Heart left ventricle (tissue), 16 donors: ENCODE results near the gene MIPOL1. TPM values are rescaled to one million over a fixed set of nuclear protein-coding genes. Genes with fewer than 3 reads are reported as not detected.

ENCODE experiments used
- ATAC-seq, 4 donors: fragments of 200-7000 bp; cut with Tn5 transposase; one replicate each; pipeline ENCODE4 v1.9.1; 2020 to 2022; ENCODE audit warnings: moderate library complexity in 4 of 4, mild to moderate bottlenecking in 3 of 4, moderate number of reproducible peaks in 1 of 4
- DNase-seq, 5 donors: peaks; one replicate each; pipeline ENCODE4 v3.0.0-alpha.2; 2020
- H3K27ac ChIP-seq, 12 donors: fragments of 200-600 bp; sonication (generic) in 4 of 12; one replicate each; pipeline versions ENCODE4 v1.5.0 to v1.8.0; 2016 to 2022; ENCODE audit warnings: mild to moderate bottlenecking in 2 of 12
- H3K27me3 ChIP-seq, 9 donors: fragments of 200-600 bp; sonication (generic) in 2 of 9; one replicate each; pipeline versions ENCODE4 v1.5.1 to v1.8.0; 2016 to 2022; ENCODE audit warnings: mild to moderate bottlenecking in 3 of 9
- H3K36me3 ChIP-seq, 9 donors: fragments of 200-600 bp; sonication (generic) in 2 of 9; one replicate each; pipeline versions ENCODE4 v1.5.0 to v1.8.0; 2018 to 2022; ENCODE audit warnings: mild to moderate bottlenecking in 2 of 9
- H3K4me1 ChIP-seq, 12 donors: fragments of 200-600 bp; sonication (generic) in 4 of 12; one replicate each; pipeline versions ENCODE4 v1.5.0 to v1.8.0; 2016 to 2022; ENCODE audit warnings: mild to moderate bottlenecking in 3 of 12
- H3K4me3 ChIP-seq, 12 donors: fragments of 200-600 bp; sonication (generic) in 4 of 12; one replicate each; pipeline versions ENCODE4 v1.5.0 to v1.8.0; 2017 to 2022; ENCODE audit warnings: mild to moderate bottlenecking in 9 of 12, moderate library complexity in 4 of 12
- H3K9me3 ChIP-seq, 12 donors: fragments of 200-600 bp; sonication (generic) in 4 of 12; one replicate each; pipeline versions ENCODE4 v1.5.0 to v1.8.0; 2016 to 2022; ENCODE audit warnings: mild to moderate bottlenecking in 1 of 12
- POLR2A ChIP-seq, 2 donors: fragments of 450-650 bp; IDR thresholded peaks; one replicate each; pipeline ENCODE4 v1.6.1; 2017; ENCODE audit warnings: antibody characterized with exemption in 2 of 2, mild to moderate bottlenecking in 2 of 2, moderate library complexity in 2 of 2
- WGBS, 4 donors: extraction: QIAGEN DNeasy Blood & Tissue Kit in 2 of 4; methylation state at CpG; one replicate each; pipeline versions ENCODE4 v1.1.5 to v1.1.7; 2013 to 2018; 5-methylcytosine and 5-hydroxymethylcytosine counted together
- intact Hi-C, 10 donors: fragments of 100-400 bp; cut with DNase I; formaldehyde crosslinking; loops; one replicate each; pipeline versions ENCODE4 v1.11.1 to v1.14.2; 2022
- polyA plus RNA-seq, 2 donors: library from polyadenylated mRNA; stranded (reverse); fragments of 200-250 nt; gene quantifications; one replicate each; pipeline ENCODE4 v1.2.3, GENCODE V29; 2013
- total RNA-seq, 9 donors: library from RNA; depleted of rRNA in 2 of 9; stranded (reverse); fragments of >200 nt in 2 of 9; fragmentation: NEBNext Ultra II Directional in 3 of 9; extraction: Animal tissue kit (Norgen Biotek cat#: 25700) in 3 of 9; gene quantifications; one replicate each; pipeline versions ENCODE4 v1.1.0 to v1.2.4, GENCODE V29; 2016 to 2023
- TF ChIP-seq, protein P1 (sequence below), 12 donors: fragments of 200-600 bp; sonication (generic) in 4 of 12; IDR thresholded peaks; one replicate each; pipeline versions ENCODE4 v1.5.0 to v1.8.0; 2018 to 2022; ENCODE audit warnings: antibody characterized with exemption in 12 of 12, mild to moderate bottlenecking in 5 of 12
- donor health status: ischemic (EF 13 %, LVEDD 7.1; RV severe dilation, severe dysfunction).
- donor health status: healthy with polysubstance abuse.
- donor health status: DM: no; HTN: yes; CAD: no.
- donor health status: DM: no; HTN: no; CAD: no.
- donor health status: ischemic (EF 25% LVEDD 6.9; RV normal size, moderate dysfunction).
- donor health status: ischemic (EF 25% LVEDD 5.7; RV mildly dilated, moderate dysfunction).
- donor health status: healthy.
- donor health status: DM: yes; HTN: yes; CAD: no.
- donor health status: ischemic (EF 35%, LVEDD 5.7; RV mildly dilated, moderate dysfunction).
- donor health status: nonischemic (EF 11% LVEDD 7.7; RV severe dilation, severe dysfunction).
- donor health status: DM: yes; HTN: yes; CAD: no.
- donor health status: PGD.
- donor health status: ischemic (EF 29% LVEDD 5.4; RV normal size, mild dysfunction).
- donor health status: nonischemic (EF 23%, LVEDD 6.1; RV moderate dilation, normal function).

MIPOL1 gene
- total and polyA plus RNA-seq, 11 donors = 0.99 to 7.3 (median 5.0) TPM

DNA sequence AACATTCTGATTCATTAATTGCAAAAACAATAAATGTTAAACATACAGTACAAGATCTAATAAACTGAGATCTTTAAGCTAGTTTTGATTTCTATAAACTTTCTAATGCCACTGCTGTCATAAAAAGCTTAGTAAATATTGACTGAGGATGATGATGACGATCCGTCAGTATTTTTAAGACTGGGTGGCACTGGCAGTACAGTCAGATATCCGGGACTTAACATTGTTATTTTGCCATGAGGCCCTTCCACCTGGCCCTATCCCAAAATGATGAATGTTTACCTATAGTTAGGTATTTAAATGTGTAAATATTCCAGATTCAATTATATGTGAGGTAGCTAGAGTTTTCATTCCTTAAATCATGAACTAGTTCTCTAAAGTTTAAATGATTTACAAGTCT lies 238.8 kb downstream of the MIPOL1 start:
- Histone ChIP-seq H3K27me3 (no peaks in the 10 kb centered on the region), H3K27ac (no peak overlapping the region), H3K36me3 (no peaks in the 10 kb centered on the region), H3K9me3 (no peaks in the 10 kb centered on the region), H3K4me3 (no peak overlapping the region), H3K4me1 (no peaks in the 10 kb centered on the region)
- DNase-seq = no peak
- TF ChIP-seq, protein P1, sequence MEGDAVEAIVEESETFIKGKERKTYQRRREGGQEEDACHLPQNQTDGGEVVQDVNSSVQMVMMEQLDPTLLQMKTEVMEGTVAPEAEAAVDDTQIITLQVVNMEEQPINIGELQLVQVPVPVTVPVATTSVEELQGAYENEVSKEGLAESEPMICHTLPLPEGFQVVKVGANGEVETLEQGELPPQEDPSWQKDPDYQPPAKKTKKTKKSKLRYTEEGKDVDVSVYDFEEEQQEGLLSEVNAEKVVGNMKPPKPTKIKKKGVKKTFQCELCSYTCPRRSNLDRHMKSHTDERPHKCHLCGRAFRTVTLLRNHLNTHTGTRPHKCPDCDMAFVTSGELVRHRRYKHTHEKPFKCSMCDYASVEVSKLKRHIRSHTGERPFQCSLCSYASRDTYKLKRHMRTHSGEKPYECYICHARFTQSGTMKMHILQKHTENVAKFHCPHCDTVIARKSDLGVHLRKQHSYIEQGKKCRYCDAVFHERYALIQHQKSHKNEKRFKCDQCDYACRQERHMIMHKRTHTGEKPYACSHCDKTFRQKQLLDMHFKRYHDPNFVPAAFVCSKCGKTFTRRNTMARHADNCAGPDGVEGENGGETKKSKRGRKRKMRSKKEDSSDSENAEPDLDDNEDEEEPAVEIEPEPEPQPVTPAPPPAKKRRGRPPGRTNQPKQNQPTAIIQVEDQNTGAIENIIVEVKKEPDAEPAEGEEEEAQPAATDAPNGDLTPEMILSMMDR (IDR thresholded peaks at IDR 0.05) = no peak
- TF ChIP-seq POLR2A (IDR thresholded peaks at IDR 0.05) = no peak
- WGBS, 4 donors = 89 to 96% (median 91%) methylated on average over 3 of the region's 3 CpGs
- intact Hi-C loops = no loop called here
- ATAC-seq = no peak

DNA sequence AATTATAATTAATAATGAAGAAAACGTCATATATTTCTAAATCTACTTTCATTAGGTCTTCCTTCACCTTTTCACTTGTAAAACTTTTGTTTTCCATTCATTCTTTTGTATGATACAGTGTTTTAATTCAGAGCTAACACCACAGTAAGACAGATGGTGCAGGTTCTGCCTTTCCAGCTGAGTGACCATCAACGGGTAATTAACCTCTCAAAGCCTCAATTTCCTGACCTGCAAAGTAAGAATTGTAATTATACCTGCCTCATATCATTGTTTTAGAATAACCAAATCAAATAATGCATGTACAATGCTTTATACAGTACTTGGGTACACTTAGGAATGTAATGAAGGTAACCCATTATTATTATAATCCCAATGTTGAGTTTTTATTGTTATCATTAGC lies 239.8 kb downstream of the MIPOL1 start:
- Histone ChIP-seq H3K36me3 (no peaks in the 10 kb centered on the region), H3K9me3 (no peaks in the 10 kb centered on the region), H3K27me3 (no peaks in the 10 kb centered on the region), H3K27ac (no peak overlapping the region), H3K4me1 (no peaks in the 10 kb centered on the region), H3K4me3 (no peak overlapping the region)
- WGBS, 4 donors = 39 to 46% (median 42%) methylated on average over 2 of the region's 2 CpGs
- TF ChIP-seq, protein P1 (IDR thresholded peaks at IDR 0.05) = no peak
- no peak for TF ChIP-seq POLR2A (IDR thresholded peaks at IDR 0.05)
- intact Hi-C loops = no loop called here
- no peak for ATAC-seq
- no peak for DNase-seq

DNA sequence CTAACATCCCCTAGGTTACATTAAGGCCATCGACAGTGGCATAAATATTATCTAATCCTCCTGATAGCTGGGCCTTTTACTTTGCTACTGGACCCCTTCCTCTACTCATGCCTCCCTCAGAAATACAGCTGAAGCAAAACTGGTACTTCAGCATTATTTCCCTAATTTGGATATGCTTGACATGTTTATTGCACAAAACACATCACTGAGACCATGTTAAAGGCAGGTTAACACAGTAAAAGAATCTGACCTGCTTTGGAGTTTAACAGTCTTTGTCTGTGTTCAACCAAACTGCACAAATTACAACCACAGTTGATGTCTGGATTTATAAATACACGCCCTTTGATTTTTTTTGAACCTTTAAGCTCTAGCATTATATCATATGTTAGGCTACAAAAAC lies 240.7 kb downstream of the MIPOL1 start:
- no peak overlapping the region for H3K4me3 ChIP-seq
- ATAC-seq (no peak), DNase-seq (no peak)
- H3K27me3 ChIP-seq = no peaks in the 10 kb centered on the region
- H3K4me1 ChIP-seq = no peaks in the 10 kb centered on the region
- H3K27ac ChIP-seq = no peak overlapping the region
- no peaks in the 10 kb centered on the region for H3K36me3 ChIP-seq
- no peaks in the 10 kb centered on the region for H3K9me3 ChIP-seq
- 73 to 86% (median 78%) methylated on average over 2 of the region's 2 CpGs for WGBS, 4 donors
- intact Hi-C loops = no loop called here
- TF ChIP-seq POLR2A (IDR thresholded peaks at IDR 0.05) = no peak
- TF ChIP-seq, protein P1 (IDR thresholded peaks at IDR 0.05) = no peak

DNA sequence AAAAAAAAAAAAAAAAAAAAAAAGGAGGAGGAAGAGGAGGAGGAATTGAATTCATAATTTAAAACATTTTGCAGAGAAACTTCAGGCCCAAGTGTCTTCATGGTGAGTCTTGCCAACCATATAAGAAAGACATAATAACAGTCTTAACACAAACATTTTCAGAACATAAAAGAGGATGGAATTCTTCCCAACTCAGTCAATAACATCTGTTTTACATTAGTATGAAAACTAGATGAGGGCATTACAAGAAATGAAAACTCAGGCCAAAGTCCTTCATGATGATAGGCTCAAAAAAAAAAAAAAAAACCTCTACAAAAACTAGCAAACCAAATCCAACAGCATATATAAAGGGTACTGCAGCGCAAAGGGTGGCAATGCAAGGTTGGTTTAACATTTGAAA lies 245.7 kb downstream of the MIPOL1 start:
- no peak for ATAC-seq
- H3K9me3 ChIP-seq = no peaks in the 10 kb centered on the region
- intact Hi-C loops = no loop called here
- no peaks in the 10 kb centered on the region for H3K4me1 ChIP-seq
- TF ChIP-seq, protein P1 (IDR thresholded peaks at IDR 0.05) = no peak
- TF ChIP-seq POLR2A (IDR thresholded peaks at IDR 0.05) = no peak
- H3K4me3 ChIP-seq = no peak overlapping the region
- H3K27ac ChIP-seq = no peak overlapping the region
- no peaks in the 10 kb centered on the region for H3K36me3 ChIP-seq
- WGBS, 4 donors = 84 to 96% (median 91%) methylated on average over 1 of the region's 1 CpG
- H3K27me3 ChIP-seq = no peaks in the 10 kb centered on the region
- DNase-seq = no peak
